GM12864 (cell line): Measurements from ENCODE around the gene MND1.

Experiments used
- DNase-seq: peaks from one replicate; pipeline ENCODE4 v3.0.0-alpha.2; 2011; ENCODE audit warnings: low read depth
- H3K4me3 ChIP-seq: 2 replicates; pipeline ENCODE4 v1.5.1; 2011; ENCODE audit warnings: mild to moderate bottlenecking, low read depth, low read length, control low read depth
- TF ChIP-seq, protein P1 (sequence below): IDR thresholded peaks from 2 replicates; pipeline ENCODE4 v1.5.1; 2011; ENCODE audit warnings: low read depth, mild to moderate bottlenecking, moderate library complexity, low read length, control low read depth, inconsistent platforms; ENCODE audit errors: missing control alignments

MND1 gene

DNA sequence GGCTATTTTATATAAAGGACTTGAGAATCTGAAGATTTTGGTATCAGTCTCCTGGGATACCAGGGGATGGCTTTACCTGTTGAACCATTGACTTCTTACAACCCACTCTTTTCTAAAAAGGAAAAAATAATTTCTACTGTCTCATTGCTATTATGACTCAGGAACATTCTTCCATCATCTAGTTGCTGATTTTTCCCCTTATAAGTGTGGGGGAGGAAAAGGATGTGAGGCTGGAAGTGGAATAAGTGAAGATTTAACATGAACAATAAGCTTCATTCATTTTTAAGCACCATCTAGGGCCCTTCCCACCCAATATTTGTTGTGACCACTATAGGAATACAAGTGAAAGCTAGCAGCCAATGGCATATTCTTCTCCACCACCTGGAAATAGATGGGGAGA lies 10.6 kb upstream of the MND1 start:
- no peak for DNase-seq
- no peak overlapping the region for H3K4me3 ChIP-seq
- TF ChIP-seq, protein P1, sequence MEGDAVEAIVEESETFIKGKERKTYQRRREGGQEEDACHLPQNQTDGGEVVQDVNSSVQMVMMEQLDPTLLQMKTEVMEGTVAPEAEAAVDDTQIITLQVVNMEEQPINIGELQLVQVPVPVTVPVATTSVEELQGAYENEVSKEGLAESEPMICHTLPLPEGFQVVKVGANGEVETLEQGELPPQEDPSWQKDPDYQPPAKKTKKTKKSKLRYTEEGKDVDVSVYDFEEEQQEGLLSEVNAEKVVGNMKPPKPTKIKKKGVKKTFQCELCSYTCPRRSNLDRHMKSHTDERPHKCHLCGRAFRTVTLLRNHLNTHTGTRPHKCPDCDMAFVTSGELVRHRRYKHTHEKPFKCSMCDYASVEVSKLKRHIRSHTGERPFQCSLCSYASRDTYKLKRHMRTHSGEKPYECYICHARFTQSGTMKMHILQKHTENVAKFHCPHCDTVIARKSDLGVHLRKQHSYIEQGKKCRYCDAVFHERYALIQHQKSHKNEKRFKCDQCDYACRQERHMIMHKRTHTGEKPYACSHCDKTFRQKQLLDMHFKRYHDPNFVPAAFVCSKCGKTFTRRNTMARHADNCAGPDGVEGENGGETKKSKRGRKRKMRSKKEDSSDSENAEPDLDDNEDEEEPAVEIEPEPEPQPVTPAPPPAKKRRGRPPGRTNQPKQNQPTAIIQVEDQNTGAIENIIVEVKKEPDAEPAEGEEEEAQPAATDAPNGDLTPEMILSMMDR = no peak

DNA sequence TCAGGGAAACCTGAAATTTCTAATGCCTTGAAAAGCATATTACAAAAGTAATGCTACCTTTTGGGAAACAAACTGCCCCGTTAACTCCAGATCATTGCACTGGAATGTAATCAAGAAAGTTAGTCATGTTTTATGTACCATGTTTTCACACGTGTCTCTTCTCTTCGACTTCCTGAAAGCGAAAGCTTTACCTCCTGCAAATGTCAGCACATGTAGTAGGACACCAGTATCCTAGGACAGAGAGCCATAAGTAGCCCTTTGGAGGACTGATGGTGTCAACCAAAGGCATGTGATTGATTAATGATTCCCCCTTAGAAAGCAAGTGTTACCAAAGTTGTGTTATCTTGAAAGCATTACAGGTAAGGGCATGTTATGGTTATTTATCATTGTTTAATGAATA lies 8.8 kb upstream of the MND1 start:
- TF ChIP-seq, protein P1 = no peak
- no peak for DNase-seq
- H3K4me3 ChIP-seq = no peak overlapping the region

DNA sequence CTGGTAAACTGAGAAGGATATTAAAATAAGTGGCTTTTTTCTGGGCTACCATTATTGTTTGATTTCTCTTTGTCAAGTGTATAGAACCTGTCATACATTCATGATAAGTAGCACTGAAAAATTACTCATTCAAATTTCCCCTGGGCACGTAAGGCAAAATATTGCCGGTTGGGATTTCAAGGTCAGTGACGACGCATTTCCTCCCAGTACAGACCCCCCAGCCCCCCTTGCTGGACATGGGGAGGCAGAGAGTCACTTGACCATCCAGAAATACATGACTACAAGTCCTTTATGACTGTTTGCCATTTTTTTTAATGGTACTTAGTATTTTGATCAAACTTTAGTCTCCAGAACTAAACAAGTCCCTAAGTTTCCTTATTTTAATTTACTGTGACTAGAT lies 6.8 kb upstream of the MND1 start:
- no peak overlapping the region for H3K4me3 ChIP-seq
- no peak for DNase-seq
- TF ChIP-seq, protein P1 = no peak

DNA sequence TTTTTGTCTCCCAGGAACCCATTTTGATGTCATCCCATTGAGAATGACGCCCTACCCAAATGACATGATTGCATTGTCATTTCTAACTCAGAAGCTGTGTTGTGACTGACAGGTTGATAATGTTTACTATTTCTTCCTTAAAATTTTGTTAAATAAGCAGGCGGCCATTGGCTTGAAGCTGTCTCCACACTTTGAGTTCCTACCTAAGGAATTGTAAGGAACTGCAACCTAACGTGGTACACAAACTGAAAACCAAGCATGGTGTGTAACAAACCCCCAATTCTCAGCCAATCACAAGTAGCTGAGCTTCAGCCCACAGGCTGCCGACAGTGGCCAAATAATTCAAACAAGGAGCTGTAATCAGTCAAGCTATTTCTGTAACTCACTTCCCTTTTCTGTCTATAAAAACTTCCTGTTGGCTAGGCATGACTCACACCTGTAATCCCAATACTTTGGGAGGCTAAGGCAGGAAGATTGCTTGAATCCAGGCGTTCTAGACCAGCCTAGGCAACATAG lies 2.9 kb upstream of the MND1 start:
- H3K4me3 ChIP-seq = no peak overlapping the region
- TF ChIP-seq, protein P1 = no peak
- no peak for DNase-seq

DNA sequence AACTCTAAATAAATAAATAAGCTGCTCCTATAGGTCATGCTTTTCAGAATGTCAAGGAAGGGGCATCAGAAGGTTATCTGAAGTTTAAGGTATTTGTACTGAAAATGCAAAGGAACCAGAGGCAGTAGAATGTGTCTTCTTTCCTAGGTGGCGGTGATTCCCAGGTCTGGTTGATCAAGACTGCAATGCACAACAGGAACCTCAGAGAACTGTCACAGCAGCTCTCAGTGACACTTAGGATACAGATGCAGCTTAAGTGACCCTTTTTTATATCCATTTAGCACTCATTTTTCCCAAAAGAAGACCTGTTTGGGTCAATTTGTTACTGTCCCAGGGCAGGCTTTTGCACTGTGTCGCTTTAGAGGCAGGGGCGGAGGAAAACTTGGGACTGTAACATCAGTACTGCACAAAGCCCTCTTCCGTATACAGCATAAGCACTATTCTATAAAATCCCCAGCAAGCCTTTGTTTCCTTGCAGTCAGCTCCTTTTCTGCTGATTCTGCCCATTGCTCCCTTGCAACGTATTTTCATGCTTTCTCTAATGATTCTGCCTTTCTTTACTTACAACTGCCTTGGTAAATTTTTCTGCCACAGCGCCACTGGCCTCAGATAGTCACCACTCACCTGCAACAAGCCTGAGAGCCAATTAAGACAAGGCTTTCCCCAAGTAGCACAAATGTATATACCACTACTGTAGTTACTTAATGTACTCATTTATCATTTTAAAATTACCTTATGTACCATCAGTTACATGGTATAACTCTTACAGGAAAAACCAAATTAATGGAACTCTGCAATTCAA lies 1.5 kb upstream of the MND1 start:
- TF ChIP-seq, protein P1 = no peak
- no peak for DNase-seq
- no peak overlapping the region for H3K4me3 ChIP-seq

DNA sequence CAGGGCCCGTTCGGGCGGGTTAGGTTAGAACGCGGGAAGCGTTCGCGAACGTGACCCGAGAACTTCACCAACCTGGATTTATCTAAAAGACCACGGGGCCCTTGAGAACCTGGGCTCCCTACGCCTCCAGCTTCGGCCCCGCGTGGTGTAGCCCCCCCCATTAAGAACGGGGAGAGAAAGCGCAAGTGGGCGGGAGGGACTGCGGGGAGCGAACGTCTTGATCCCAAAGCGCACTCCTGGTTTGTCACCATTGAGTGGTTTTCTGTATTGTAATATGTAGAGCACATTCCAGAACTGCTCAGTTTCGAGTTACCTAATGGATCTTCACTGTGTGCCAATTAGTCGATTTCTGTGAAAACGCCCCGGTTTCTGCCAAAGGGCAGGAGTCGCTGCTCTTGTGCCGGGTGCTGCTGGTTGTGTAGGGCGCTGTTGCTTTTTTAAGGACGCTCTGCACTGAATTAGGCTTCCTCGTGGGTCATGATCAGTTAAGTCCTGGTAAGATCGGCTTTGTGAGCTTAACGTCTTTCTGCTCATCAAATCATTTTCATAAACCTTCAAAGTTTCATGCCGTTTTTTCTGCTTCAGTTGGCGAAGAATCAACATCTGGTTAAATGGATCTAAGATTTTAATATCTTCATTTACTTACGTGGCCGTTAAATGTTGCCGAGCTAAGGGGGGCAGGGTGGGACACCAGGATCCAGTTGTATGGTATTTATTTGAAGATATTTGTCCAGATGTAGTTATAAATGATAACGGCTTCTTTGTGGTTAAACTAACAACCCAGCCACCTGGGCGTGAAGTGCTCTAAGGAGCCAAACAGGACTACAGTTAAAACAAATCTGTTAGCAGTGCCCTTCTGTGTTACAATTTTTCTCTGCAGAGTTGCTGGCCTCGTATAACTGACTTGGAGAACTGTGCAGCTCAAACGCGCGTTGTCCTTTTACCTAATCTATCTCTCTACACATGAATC lies 809 bp downstream of the MND1 start:
- TF ChIP-seq, protein P1 = no peak
- peak overlapping the region; percentile 81 for H3K4me3 ChIP-seq
- DNase-seq = peak; percentile 37
